LHCN-M2 (cell line): ENCODE data around the gene SLC66A2. TPM values are rescaled to one million over a fixed set of nuclear protein-coding genes. Genes with fewer than 3 reads are reported as not detected.
"Not testable (repeated sequence)": the region's sequence is repeated elsewhere in the genome, so short reads cannot be mapped to it uniquely, and the experiment has no call there.

Experiments used
- DNase-seq: peaks from one replicate; pipeline ENCODE4 v3.0.0-alpha.2; 2012; ENCODE audit warnings: low read depth
- polyA plus RNA-seq: library from polyadenylated mRNA; unstranded; fragments of >200 nt; gene quantifications from one replicate; pipeline ENCODE4 v1.2.1, GENCODE V29; 2012; ENCODE audit warnings: missing spikeins
- total RNA-seq: library from RNA; depleted of rRNA; stranded (reverse); fragments of >200 nt; gene quantifications from 2 replicates; pipeline ENCODE4 v1.2.3, GENCODE V29; 2014; rRNA removed

SLC66A2 gene
- 45.2 and 53.3 TPM in 2 replicates for total RNA-seq
- polyA plus RNA-seq: 27.0 TPM

- peak; percentile 79 for DNase-seq
Measured at GRCh38 chr18:79951545-79952455, at the start of gene SLC66A2. Gene SLC66A2, minus strand, starts transcription at chr18:79951653. Its CDS starts 727 bp downstream, at chr18:79950926.

GRCh38 chr18:80000877-80001276 lies 49.4 kb upstream of the SLC66A2 start:
- no peak for DNase-seq

GRCh38 chr18:79999701-80000100 lies 48.2 kb upstream of the SLC66A2 start:
- DNase-seq: not testable (repeated sequence)

- no peak for DNase-seq
Measured at GRCh38 chr18:79991494-79991893, 40.0 kb upstream of the SLC66A2 start.

- DNase-seq: no peak
Measured at GRCh38 chr18:79989195-79989497, 37.7 kb upstream of the SLC66A2 start.

- peak; percentile 84 for DNase-seq
Measured at GRCh38 chr18:79988451-79989194, 37.2 kb upstream of the SLC66A2 start, which contains the start of gene TXNL4A. Gene TXNL4A, minus strand, starts transcription at chr18:79988563. Its CDS starts 171 bp downstream, at chr18:79988392.

GRCh38 chr18:79988071-79988450 lies 36.6 kb upstream of the SLC66A2 start:
- DNase-seq: peak; percentile 32

- DNase-seq: peak; percentile 25
Measured at GRCh38 chr18:79987566-79987965, 36.1 kb upstream of the SLC66A2 start.

- no peak for DNase-seq
Measured at GRCh38 chr18:79986726-79987125, 35.3 kb upstream of the SLC66A2 start.

- DNase-seq: no peak
Measured at GRCh38 chr18:79985172-79985571, 33.7 kb upstream of the SLC66A2 start.

GRCh38 chr18:79983793-79984192 lies 32.3 kb upstream of the SLC66A2 start:
- no peak for DNase-seq

- DNase-seq: no peak
Measured at GRCh38 chr18:79983253-79983652, 31.8 kb upstream of the SLC66A2 start.

- no peak for DNase-seq
Measured at GRCh38 chr18:79982736-79983135, 31.3 kb upstream of the SLC66A2 start.

- DNase-seq: no peak
Measured at GRCh38 chr18:79980585-79980984, 29.1 kb upstream of the SLC66A2 start.

GRCh38 chr18:79979843-79980242 lies 28.4 kb upstream of the SLC66A2 start:
- DNase-seq: no peak

- DNase-seq: no peak
Measured at GRCh38 chr18:79975985-79976680, 24.7 kb upstream of the SLC66A2 start.

GRCh38 chr18:79975043-79975442 lies 23.6 kb upstream of the SLC66A2 start:
- DNase-seq: no peak

- DNase-seq: no peak
Measured at GRCh38 chr18:79974025-79974654, 22.7 kb upstream of the SLC66A2 start.

GRCh38 chr18:79973517-79973916 lies 22.1 kb upstream of the SLC66A2 start:
- no peak for DNase-seq

GRCh38 chr18:79972720-79973119 lies 21.3 kb upstream of the SLC66A2 start:
- DNase-seq: no peak

GRCh38 chr18:79971986-79972385 lies 20.5 kb upstream of the SLC66A2 start:
- DNase-seq: no peak
